Subcutaneous abdominal adipose tissue (tissue), 5 donors: ENCODE data around the gene SPOP.

Source experiments
- H3K27ac ChIP-seq: one replicate; pipeline ENCODE4 v1.7.0; 2013; ENCODE audit warnings: low read depth, mild to moderate bottlenecking, inconsistent platforms, low read length, moderate library complexity
- H3K27me3 ChIP-seq, 5 donors: one replicate each; pipeline ENCODE4 v1.7.0; 2013; ENCODE audit warnings: low read length in 5 of 5, inconsistent platforms in 1 of 5; ENCODE audit not compliant: control insufficient read depth in 5 of 5, insufficient read depth in 4 of 5
- H3K36me3 ChIP-seq, 5 donors: one replicate each; pipeline ENCODE4 v1.7.0; 2013; ENCODE audit warnings: low read length in 5 of 5; ENCODE audit not compliant: control insufficient read depth in 5 of 5, insufficient read depth in 5 of 5
- H3K4me1 ChIP-seq, 5 donors: one replicate each; pipeline ENCODE4 v1.7.0; 2013; ENCODE audit warnings: low read length in 5 of 5, mild to moderate bottlenecking in 3 of 5, moderate library complexity in 1 of 5; ENCODE audit not compliant: control insufficient read depth in 5 of 5, insufficient read depth in 5 of 5
- H3K4me3 ChIP-seq, 5 donors: one replicate each; pipeline ENCODE4 v1.7.0; 2013; ENCODE audit warnings: low read length in 5 of 5, low read depth in 1 of 5
- H3K9ac ChIP-seq, 5 donors: one replicate each; pipeline ENCODE4 v1.7.0; 2013; ENCODE audit warnings: low read length in 5 of 5, mild to moderate bottlenecking in 4 of 5, moderate library complexity in 3 of 5
- H3K9me3 ChIP-seq, 5 donors: one replicate each; pipeline ENCODE4 v1.7.0; 2013; ENCODE audit warnings: low read length in 5 of 5; ENCODE audit not compliant: control insufficient read depth in 5 of 5
- donor health status: healthy.
- donor health status: healthy.
- donor health status: healthy.
- donor health status: healthy.
- donor health status: healthy.

Gene SPOP

GRCh38 chr17:49637050-49637449 is 40.8 kb downstream of the SPOP start:
- Histone ChIP-seq H3K4me1 (peaks cover 2 to 34% (median 28%) of the 10 kb centered on the region in 5 donors), H3K36me3 (no peaks in the 10 kb centered on the region), H3K27ac (no peak overlapping the region), H3K4me3 (no peak overlapping the region), H3K27me3 (no peaks in the 10 kb centered on the region), H3K9ac (no peak overlapping the region), H3K9me3 (no peaks in the 10 kb centered on the region)

- Histone ChIP-seq H3K4me3 (no peak overlapping the region), H3K9ac (no peak overlapping the region), H3K27me3 (no peaks in the 10 kb centered on the region), H3K9me3 (no peaks in the 10 kb centered on the region), H3K4me1 (peaks cover 2 to 42% (median 36%) of the 10 kb centered on the region in 5 donors), H3K36me3 (no peaks in the 10 kb centered on the region), H3K27ac (peak overlapping the region; percentile 88)
Observed at GRCh38 chr17:49635121-49635520, 42.8 kb downstream of the SPOP start.

- H3K9me3 ChIP-seq = no peaks in the 10 kb centered on the region
- H3K36me3 ChIP-seq = no peaks in the 10 kb centered on the region
- H3K4me1 ChIP-seq = peaks cover 2 to 49% (median 42%) of the 10 kb centered on the region in 5 donors
- H3K4me3 ChIP-seq = no peak overlapping the region
- H3K27ac ChIP-seq = peak overlapping the region; percentile 88
- peak overlapping the region in 2 of 5 donors; percentile 4 to 54 for H3K9ac ChIP-seq
- no peaks in the 10 kb centered on the region for H3K27me3 ChIP-seq
Observed at GRCh38 chr17:49634485-49634860, 43.4 kb downstream of the SPOP start.

- peak overlapping the region; percentile 88 for H3K27ac ChIP-seq
Observed at GRCh38 chr17:49633762-49634484, 44.0 kb downstream of the SPOP start.

GRCh38 chr17:49633250-49633649 is 44.6 kb downstream of the SPOP start:
- peak overlapping the region; percentile 88 for H3K27ac ChIP-seq
- H3K27me3 ChIP-seq = no peaks in the 10 kb centered on the region
- peak overlapping the region in 1 of 5 donors; percentile 54 for H3K9ac ChIP-seq
- peaks cover 2 to 61% (median 53%) of the 10 kb centered on the region in 5 donors for H3K4me1 ChIP-seq
- H3K36me3 ChIP-seq = no peaks in the 10 kb centered on the region
- H3K4me3 ChIP-seq = no peak overlapping the region
- H3K9me3 ChIP-seq = no peaks in the 10 kb centered on the region

More at GRCh38 chr17:49633762-49634484, 44.0 kb downstream of the SPOP start:
- Histone ChIP-seq H3K27me3 (no peaks in the 10 kb centered on the region), H3K4me3 (no peak overlapping the region), H3K36me3 (no peaks in the 10 kb centered on the region), H3K9ac (peak overlapping the region in 2 of 5 donors; percentile 4 to 54), H3K9me3 (no peaks in the 10 kb centered on the region), H3K4me1 (peaks cover 2 to 54% (median 47%) of the 10 kb centered on the region in 5 donors)

GRCh38 chr17:49632201-49632600 is 45.7 kb downstream of the SPOP start:
- Histone ChIP-seq H3K4me1 (peaks cover 2 to 71% (median 61%) of the 10 kb centered on the region in 5 donors), H3K9ac (no peak overlapping the region), H3K9me3 (no peaks in the 10 kb centered on the region), H3K27ac (peak overlapping the region; percentile 55), H3K27me3 (no peaks in the 10 kb centered on the region), H3K4me3 (no peak overlapping the region), H3K36me3 (no peaks in the 10 kb centered on the region)

GRCh38 chr17:49631496-49631895 is 46.4 kb downstream of the SPOP start:
- H3K27ac ChIP-seq = peak overlapping the region; percentile 55

GRCh38 chr17:49630113-49630900 is 47.6 kb downstream of the SPOP start:
- H3K4me3 ChIP-seq = no peak overlapping the region

More at GRCh38 chr17:49631496-49631895, 46.4 kb downstream of the SPOP start:
- no peaks in the 10 kb centered on the region for H3K27me3 ChIP-seq
- no peaks in the 10 kb centered on the region for H3K36me3 ChIP-seq
- no peak overlapping the region for H3K9ac ChIP-seq
- H3K4me3 ChIP-seq = no peak overlapping the region
- no peaks in the 10 kb centered on the region for H3K9me3 ChIP-seq
- peaks cover 2 to 75% (median 64%) of the 10 kb centered on the region in 5 donors for H3K4me1 ChIP-seq

GRCh38 chr17:49629447-49629846 is 48.5 kb downstream of the SPOP start:
- H3K27me3 ChIP-seq = no peaks in the 10 kb centered on the region
- no peaks in the 10 kb centered on the region for H3K9me3 ChIP-seq
- peaks cover 2 to 77% (median 56%) of the 10 kb centered on the region in 5 donors for H3K4me1 ChIP-seq
- no peak overlapping the region for H3K4me3 ChIP-seq
- H3K9ac ChIP-seq = peak overlapping the region in 1 of 5 donors; percentile 42
- peak overlapping the region; percentile 74 for H3K27ac ChIP-seq
- no peaks in the 10 kb centered on the region for H3K36me3 ChIP-seq

More at GRCh38 chr17:49630113-49630900, 47.6 kb downstream of the SPOP start:
- peak overlapping the region; percentile 74 for H3K27ac ChIP-seq
- no peaks in the 10 kb centered on the region for H3K36me3 ChIP-seq
- no peaks in the 10 kb centered on the region for H3K9me3 ChIP-seq
- H3K4me1 ChIP-seq = peaks cover 2 to 75% (median 64%) of the 10 kb centered on the region in 5 donors
- no peak overlapping the region for H3K9ac ChIP-seq
- H3K27me3 ChIP-seq = no peaks in the 10 kb centered on the region

- H3K4me1 ChIP-seq = peaks cover 0 to 43% (median 27%) of the 10 kb centered on the region in 5 donors
- no peaks in the 10 kb centered on the region for H3K9me3 ChIP-seq
- H3K36me3 ChIP-seq = peaks cover 16 to 27% (median 22%) of the 10 kb centered on the region in 5 donors
- no peak overlapping the region for H3K27ac ChIP-seq
- no peak overlapping the region for H3K4me3 ChIP-seq
- no peaks in the 10 kb centered on the region for H3K27me3 ChIP-seq
- no peak overlapping the region for H3K9ac ChIP-seq
Observed at GRCh38 chr17:49624896-49625295, 53.0 kb downstream of the SPOP start.
